GM12865 (cell line): ENCODE data around the gene BEND2.

Source experiments
- DNase-seq: peaks from one replicate; pipeline ENCODE4 v3.0.0; 2010; ENCODE audit warnings: low read depth
- H3K4me3 ChIP-seq: 2 replicates; pipeline ENCODE4 v1.5.1; 2011; ENCODE audit warnings: mild to moderate bottlenecking, low read depth, low read length, control low read depth
- TF ChIP-seq, protein P1 (sequence below): IDR thresholded peaks from 2 replicates; pipeline ENCODE4 v1.5.1; 2011; ENCODE audit warnings: low read length, control low read depth, low read depth, inconsistent platforms; ENCODE audit not compliant: insufficient read depth; ENCODE audit errors: missing control alignments

The BEND2 gene

GRCh38 chrX:18206657-18207056 is 14.0 kb downstream of the BEND2 start:
- H3K4me3 ChIP-seq: no peak overlapping the region
- no peak for DNase-seq
- TF ChIP-seq, protein P1, sequence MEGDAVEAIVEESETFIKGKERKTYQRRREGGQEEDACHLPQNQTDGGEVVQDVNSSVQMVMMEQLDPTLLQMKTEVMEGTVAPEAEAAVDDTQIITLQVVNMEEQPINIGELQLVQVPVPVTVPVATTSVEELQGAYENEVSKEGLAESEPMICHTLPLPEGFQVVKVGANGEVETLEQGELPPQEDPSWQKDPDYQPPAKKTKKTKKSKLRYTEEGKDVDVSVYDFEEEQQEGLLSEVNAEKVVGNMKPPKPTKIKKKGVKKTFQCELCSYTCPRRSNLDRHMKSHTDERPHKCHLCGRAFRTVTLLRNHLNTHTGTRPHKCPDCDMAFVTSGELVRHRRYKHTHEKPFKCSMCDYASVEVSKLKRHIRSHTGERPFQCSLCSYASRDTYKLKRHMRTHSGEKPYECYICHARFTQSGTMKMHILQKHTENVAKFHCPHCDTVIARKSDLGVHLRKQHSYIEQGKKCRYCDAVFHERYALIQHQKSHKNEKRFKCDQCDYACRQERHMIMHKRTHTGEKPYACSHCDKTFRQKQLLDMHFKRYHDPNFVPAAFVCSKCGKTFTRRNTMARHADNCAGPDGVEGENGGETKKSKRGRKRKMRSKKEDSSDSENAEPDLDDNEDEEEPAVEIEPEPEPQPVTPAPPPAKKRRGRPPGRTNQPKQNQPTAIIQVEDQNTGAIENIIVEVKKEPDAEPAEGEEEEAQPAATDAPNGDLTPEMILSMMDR: no peak

- H3K4me3 ChIP-seq: no peak overlapping the region
- TF ChIP-seq, protein P1: no peak
- no peak for DNase-seq
Measured at GRCh38 chrX:18203631-18204030, 17.1 kb downstream of the BEND2 start.

DNA sequence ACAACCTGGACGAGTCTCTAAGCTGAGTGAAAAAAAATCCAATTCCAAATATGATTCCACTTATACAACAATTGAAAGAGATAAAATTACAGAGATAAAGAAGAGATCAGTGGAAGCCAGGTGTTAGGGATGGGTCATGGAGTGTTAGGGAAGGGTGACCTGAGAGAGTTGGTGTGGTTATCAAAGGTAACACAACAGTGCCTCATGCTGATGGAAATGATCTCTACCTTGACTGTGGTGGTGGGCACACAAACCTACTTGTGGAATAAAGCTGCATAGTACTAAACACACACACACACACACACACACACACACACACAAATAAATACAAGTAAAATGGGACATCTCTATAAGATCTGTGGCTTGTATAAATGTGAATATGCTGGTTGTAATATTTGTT is 26.0 kb downstream of the BEND2 start:
- DNase-seq: no peak
- TF ChIP-seq, protein P1: no peak

GRCh38 chrX:18179446-18179845 is 41.2 kb downstream of the BEND2 start:
- no peak for DNase-seq

More for the DNA sequence above, 26.0 kb downstream of the BEND2 start:
- no peak overlapping the region for H3K4me3 ChIP-seq

DNA sequence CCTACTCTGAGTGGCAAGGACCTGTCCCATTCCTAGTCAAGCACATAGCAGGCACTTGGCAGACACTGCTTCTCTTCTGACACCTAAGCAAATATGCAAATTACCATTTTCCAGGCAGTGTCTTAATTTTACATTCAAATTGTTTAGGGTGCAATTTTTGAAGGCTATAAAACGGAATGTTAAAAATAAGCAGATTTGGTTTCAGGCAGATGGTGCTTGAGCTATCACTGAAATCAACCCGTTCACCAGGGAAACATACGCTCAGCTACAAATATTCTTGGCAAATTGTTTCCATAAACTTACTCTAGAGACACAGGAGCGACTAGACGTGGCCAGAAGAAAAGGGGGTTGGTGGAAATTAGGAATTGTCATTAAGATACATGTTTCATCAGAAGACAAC is 45.7 kb downstream of the BEND2 start:
- TF ChIP-seq, protein P1: no peak
- no peak overlapping the region for H3K4me3 ChIP-seq
- DNase-seq: no peak

More at GRCh38 chrX:18179446-18179845, 41.2 kb downstream of the BEND2 start:
- TF ChIP-seq, protein P1: no peak
- H3K4me3 ChIP-seq: no peak overlapping the region

- TF ChIP-seq, protein P1: no peak
- H3K4me3 ChIP-seq: no peak overlapping the region
Measured at GRCh38 chrX:18174209-18174608, 46.5 kb downstream of the BEND2 start.

DNA sequence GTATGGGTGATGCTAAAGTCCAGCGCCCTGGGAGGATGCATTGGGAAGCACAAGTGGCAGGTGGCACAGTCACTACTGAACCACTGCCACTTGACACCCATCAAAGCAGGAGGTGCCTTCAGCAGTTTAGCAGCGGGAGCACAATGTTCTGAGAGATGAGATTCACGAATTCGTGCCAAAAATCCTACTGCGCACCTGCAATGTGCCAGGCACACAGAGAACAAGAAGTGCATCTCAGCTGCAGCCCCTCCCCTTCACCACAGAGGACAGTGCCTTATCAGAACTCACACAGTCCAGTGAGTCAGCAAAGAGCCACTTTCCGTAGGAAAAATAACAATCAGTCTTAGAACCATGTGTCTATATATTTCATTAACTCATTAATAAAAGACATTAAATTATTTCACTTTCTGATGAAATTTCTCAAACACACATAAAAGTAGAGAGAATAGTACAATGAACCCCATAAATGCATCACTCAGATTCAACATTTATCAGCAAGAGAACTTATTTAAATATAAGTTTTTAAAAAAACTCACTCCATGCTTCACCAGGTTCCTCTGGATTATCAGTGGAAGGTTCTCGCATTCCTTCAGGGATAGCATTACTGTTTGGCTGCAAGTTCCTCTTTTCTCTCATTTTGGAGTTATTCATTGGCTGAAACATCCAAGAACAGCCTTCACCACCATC is 47.0 kb downstream of the BEND2 start:
- TF ChIP-seq, protein P1: no peak
- no peak overlapping the region for H3K4me3 ChIP-seq
- DNase-seq: no peak

More at GRCh38 chrX:18174209-18174608, 46.5 kb downstream of the BEND2 start:
- DNase-seq: no peak
